ENCODE results near the gene CNTN4. TPM values are rescaled to one million over a fixed set of nuclear protein-coding genes. Genes with fewer than 3 reads are reported as not detected.

The CNTN4 gene
- total and polyA plus RNA-seq, 2 donors (not counting 3 experiments of a cell fraction or from before 2014, with no cell fraction given), result not detected

GRCh38 chr3:2099028-2099671, 484 bp downstream of the CNTN4 start:
- no peak for DNase-seq (ENCODE audit: low read depth, low spot score)
- H3K27ac ChIP-seq (ENCODE audit: insufficient read depth, low read depth, low read length), result no peak overlapping the region

GRCh38 chr3:2099779-2100191, 1.1 kb downstream of the CNTN4 start:
- POLR2A ChIA-PET, result no interaction called here
- intact Hi-C loops (cut with micrococcal nuclease), result no loop called here

More at GRCh38 chr3:2099028-2099671, 484 bp downstream of the CNTN4 start:
- no peaks in the 10 kb centered on the region for H3K9me3 ChIP-seq (replicated peaks; ENCODE audit: control insufficient read depth, insufficient read depth, low read length)
- no peaks in the 10 kb centered on the region for H3K9me1 ChIP-seq (replicated peaks; ENCODE audit: control insufficient read depth, extremely low read depth, insufficient read depth, low read length)
- H3K36me3 ChIP-seq (ENCODE audit: control insufficient read depth in 2 of 2, extremely low read depth in 1 of 2, insufficient read depth in 2 of 2, low read length in 2 of 2), result no peaks in the 10 kb centered on the region
- no TSS peak for BruUV-seq (replicated peaks)
- peaks cover 18 to 30% of the 10 kb centered on the region in 2 experiments for H3K27me3 ChIP-seq (ENCODE audit: control insufficient read depth in 2 of 2, insufficient read depth in 2 of 2, low read length in 2 of 2)
- intact Hi-C loops (cut with micrococcal nuclease) (no loop called here), dilution Hi-C loops (cut with MboI; ENCODE audit: extremely low pct_ligation_motif_present, low sequenced_read_pairs) (no loop called here)
- POLR2A ChIA-PET, result interaction anchor here (0.6 kb wide), 1 partner anchor 130 kb away, joined by 3 read pairs; no protein-coding TSS in a partner anchor
- TF ChIP-seq POLR2AphosphoS5 (IDR thresholded peaks at IDR 0.05; ENCODE audit: insufficient read depth, low read depth, low read length) (no peak), MYC (IDR thresholded peaks at IDR 0.05; ENCODE audit: low read depth, low read length) (no peak), MAX (IDR thresholded peaks at IDR 0.05; ENCODE audit: insufficient read depth, insufficient read length) (no peak), POLR2A (IDR thresholded peaks at IDR 0.05; ENCODE audit: low read depth, low read length) (no peak), EZH2 (IDR thresholded peaks at IDR 0.05; ENCODE audit: borderline replicate concordance, low read depth, low read length, severe bottlenecking) (peak; percentile 74), FOS (IDR thresholded peaks at IDR 0.05; ENCODE audit: borderline replicate concordance, insufficient read depth, low read length) (no peak)
- no peak overlapping the region for H3K9ac ChIP-seq (replicated peaks; ENCODE audit: extremely low read depth, insufficient read depth, low read length)
- no peaks in the 10 kb centered on the region for H3K4me1 ChIP-seq (ENCODE audit: control insufficient read depth, extremely low read depth, insufficient read depth, low read length)
- FAIRE-seq, result no peak
- H4K20me1 ChIP-seq (replicated peaks; ENCODE audit: control insufficient read depth, extremely low read depth, insufficient read depth, low read length), result no peaks in the 10 kb centered on the region
- no peaks in the 10 kb centered on the region for H3K79me2 ChIP-seq (ENCODE audit: control insufficient read depth, insufficient read depth, low read length)
- CTCF ChIA-PET, result interaction anchor here (0.6 kb wide), 1 partner anchor 485 kb away, joined by 3 read pairs; no protein-coding TSS in a partner anchor
- H3K4me2 ChIP-seq (ENCODE audit: insufficient read depth, low read length), result no peak overlapping the region
- H3K4me3 ChIP-seq (replicated peaks in 1 of 3; ENCODE audit: insufficient read depth in 1 of 3, low read depth in 1 of 3, low read length in 3 of 3), result no peak overlapping the region
- H2AFZ ChIP-seq (ENCODE audit: low read depth, low read length), result no peak overlapping the region

More at GRCh38 chr3:2099779-2100191, 1.1 kb downstream of the CNTN4 start:
- Histone ChIP-seq H3K4me1 (ENCODE audit: control insufficient read depth, extremely low read depth, insufficient read depth, low read length) (no peaks in the 10 kb centered on the region), H4K20me1 (replicated peaks; ENCODE audit: control insufficient read depth, extremely low read depth, insufficient read depth, low read length) (no peaks in the 10 kb centered on the region), H2AFZ (ENCODE audit: low read depth, low read length) (no peak overlapping the region), H3K9me3 (replicated peaks; ENCODE audit: control insufficient read depth, insufficient read depth, low read length) (no peaks in the 10 kb centered on the region), H3K9ac (replicated peaks; ENCODE audit: extremely low read depth, insufficient read depth, low read length) (no peak overlapping the region), H3K27me3 (ENCODE audit: control insufficient read depth in 2 of 2, insufficient read depth in 2 of 2, low read length in 2 of 2) (peaks cover 18 to 30% of the 10 kb centered on the region in 2 experiments), H3K36me3 (ENCODE audit: control insufficient read depth in 2 of 2, extremely low read depth in 1 of 2, insufficient read depth in 2 of 2, low read length in 2 of 2) (no peaks in the 10 kb centered on the region), H3K9me1 (replicated peaks; ENCODE audit: control insufficient read depth, extremely low read depth, insufficient read depth, low read length) (no peaks in the 10 kb centered on the region), H3K4me2 (ENCODE audit: insufficient read depth, low read length) (no peak overlapping the region), H3K4me3 (replicated peaks in 1 of 3; ENCODE audit: insufficient read depth in 1 of 3, low read depth in 1 of 3, low read length in 3 of 3) (no peak overlapping the region), H3K79me2 (ENCODE audit: control insufficient read depth, insufficient read depth, low read length) (no peaks in the 10 kb centered on the region), H3K27ac (ENCODE audit: insufficient read depth, low read depth, low read length) (no peak overlapping the region)
- TF ChIP-seq GATA2 (IDR thresholded peaks at IDR 0.05; ENCODE audit: insufficient read depth, insufficient read length, low read depth, low read length) (no peak), POLR2AphosphoS5 (IDR thresholded peaks at IDR 0.05; ENCODE audit: insufficient read depth, low read depth, low read length) (no peak), POLR2A (IDR thresholded peaks at IDR 0.05; ENCODE audit: low read depth, low read length) (no peak), FOS (IDR thresholded peaks at IDR 0.05; ENCODE audit: borderline replicate concordance, insufficient read depth, low read length) (no peak), MYC (IDR thresholded peaks at IDR 0.05; ENCODE audit: low read depth, low read length) (no peak), EZH2 (IDR thresholded peaks at IDR 0.05; ENCODE audit: borderline replicate concordance, low read depth, low read length, severe bottlenecking) (no peak), MAX (IDR thresholded peaks at IDR 0.05; ENCODE audit: insufficient read depth, insufficient read length) (no peak), CTCF (IDR thresholded peaks at IDR 0.05; ENCODE audit: extremely low read depth in 1 of 2, insufficient read depth in 1 of 2, low read depth in 1 of 2, low read length in 2 of 2) (no peak), JUN (IDR thresholded peaks at IDR 0.05; ENCODE audit: borderline replicate concordance, insufficient read depth, insufficient read length, low read depth) (no peak)
- no peak for FAIRE-seq
- dilution Hi-C loops (cut with MboI; ENCODE audit: extremely low pct_ligation_motif_present, low sequenced_read_pairs), result no loop called here
- CTCF ChIA-PET, result no interaction called here
- BruUV-seq (replicated peaks), result no TSS peak
- DNase-seq (ENCODE audit: low read depth, low spot score), result no peak

Measured in endothelial cell of umbilical vein (primary cell).